Right lobe of liver (tissue), 4 donors: ENCODE data around the gene PROC.

Experiments
- CTCF ChIP-seq, 4 donors: fragments of 200-600 bp in 3 of 4; fragments of 450-650 bp in 1 of 4; IDR thresholded peaks; one replicate each; pipeline versions ENCODE4 v1.5.1 to v1.8.0; 2016 to 2022; ENCODE audit warnings: antibody characterized with exemption in 4 of 4, mild to moderate bottlenecking in 2 of 4
- POLR2A ChIP-seq: fragments of 450-650 bp; IDR thresholded peaks from one replicate; pipeline ENCODE4 v1.6.1; 2017; ENCODE audit warnings: antibody characterized with exemption, mild to moderate bottlenecking
- donor health status: DM: no; HTN: no; CAD: no.
- donor health status: DM: no; HTN: no; CAD: no.
- donor health status: DM: no; HTN: yes; CAD: no.

- TF ChIP-seq CTCF (IDR thresholded peaks at IDR 0.05) (no peak), POLR2A (no peak)
Measured at GRCh38 chr2:127414638-127415592, 3.3 kb upstream of the PROC start.
